ENCODE measurements around the gene KCNMB4. TPM values are rescaled to one million over a fixed set of nuclear protein-coding genes. Genes with fewer than 3 reads are reported as not detected.
A peak's percentile ranks its signal among the peaks of the same experiment; 100 is the strongest.

KCNMB4 gene
- total RNA-seq, 1 donor from 2014 or later: 6.0 TPM

DNA sequence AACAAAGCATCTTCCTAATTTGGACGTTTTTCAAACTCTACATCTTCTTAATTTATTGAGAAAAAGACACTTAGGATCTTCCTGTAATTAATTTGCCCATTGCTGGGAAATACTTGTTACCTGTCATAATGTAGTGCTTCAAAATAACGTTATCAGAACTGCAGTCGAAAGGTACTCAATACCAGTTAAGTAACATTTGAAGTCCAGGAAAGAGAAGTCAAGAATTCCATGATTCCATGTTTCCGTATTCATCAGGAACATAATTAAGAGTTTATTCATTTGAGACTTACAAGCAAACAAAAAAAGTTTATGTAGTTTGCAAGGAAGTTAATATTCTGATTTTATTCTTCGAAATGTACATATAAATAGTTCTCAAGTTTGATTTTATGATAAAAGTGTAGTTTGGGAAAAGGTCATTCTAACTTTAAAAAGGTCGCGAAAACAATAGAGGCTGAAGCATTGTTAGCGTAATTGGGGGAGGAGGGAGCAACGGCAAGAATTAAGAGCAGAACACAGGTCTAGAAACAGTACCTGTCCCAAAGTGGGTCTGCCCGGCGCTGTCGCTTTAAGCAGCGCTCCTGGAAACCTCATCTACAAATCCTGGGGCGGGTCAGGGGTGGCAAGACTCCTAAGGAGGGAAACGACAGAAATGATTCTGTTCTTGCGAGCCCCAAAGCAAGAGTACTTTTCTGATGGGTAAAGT, 1.2 kb upstream of the KCNMB4 start:
- TF ChIP-seq, protein P1, sequence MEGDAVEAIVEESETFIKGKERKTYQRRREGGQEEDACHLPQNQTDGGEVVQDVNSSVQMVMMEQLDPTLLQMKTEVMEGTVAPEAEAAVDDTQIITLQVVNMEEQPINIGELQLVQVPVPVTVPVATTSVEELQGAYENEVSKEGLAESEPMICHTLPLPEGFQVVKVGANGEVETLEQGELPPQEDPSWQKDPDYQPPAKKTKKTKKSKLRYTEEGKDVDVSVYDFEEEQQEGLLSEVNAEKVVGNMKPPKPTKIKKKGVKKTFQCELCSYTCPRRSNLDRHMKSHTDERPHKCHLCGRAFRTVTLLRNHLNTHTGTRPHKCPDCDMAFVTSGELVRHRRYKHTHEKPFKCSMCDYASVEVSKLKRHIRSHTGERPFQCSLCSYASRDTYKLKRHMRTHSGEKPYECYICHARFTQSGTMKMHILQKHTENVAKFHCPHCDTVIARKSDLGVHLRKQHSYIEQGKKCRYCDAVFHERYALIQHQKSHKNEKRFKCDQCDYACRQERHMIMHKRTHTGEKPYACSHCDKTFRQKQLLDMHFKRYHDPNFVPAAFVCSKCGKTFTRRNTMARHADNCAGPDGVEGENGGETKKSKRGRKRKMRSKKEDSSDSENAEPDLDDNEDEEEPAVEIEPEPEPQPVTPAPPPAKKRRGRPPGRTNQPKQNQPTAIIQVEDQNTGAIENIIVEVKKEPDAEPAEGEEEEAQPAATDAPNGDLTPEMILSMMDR (IDR thresholded peaks at IDR 0.05): no peak
- DNase-seq (no peak), ATAC-seq (no peak)
- no peaks in the 10 kb centered on the region for H3K9me3 ChIP-seq
- H3K27me3 ChIP-seq: peaks cover 30% of the 10 kb centered on the region
- intact Hi-C loops (cut with DNase I): no loop called here
- no peaks in the 10 kb centered on the region for H3K36me3 ChIP-seq
- H3K27ac ChIP-seq: no peak overlapping the region
- H3K4me3 ChIP-seq: peak overlapping the region; percentile 68
- H3K4me1 ChIP-seq: peaks cover 9% of the 10 kb centered on the region

DNA sequence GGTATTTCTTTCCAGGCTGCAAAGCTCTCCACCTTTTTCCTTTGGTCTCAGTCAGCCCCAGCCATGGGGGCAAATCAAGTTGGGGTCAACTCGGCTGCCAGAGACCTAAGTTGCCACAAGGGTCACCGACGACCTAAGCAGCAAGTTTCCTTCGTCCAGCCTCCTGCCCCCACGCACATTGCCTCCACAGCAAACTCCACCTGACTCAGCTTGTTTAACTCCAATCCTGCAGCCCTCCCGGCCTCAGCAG, 767 bp upstream of the KCNMB4 start:
- intact Hi-C loops (cut with DNase I): no loop called here
- Histone ChIP-seq H3K4me1 (peaks cover 9% of the 10 kb centered on the region), H3K9me3 (no peaks in the 10 kb centered on the region), H3K4me3 (peak overlapping the region; percentile 68), H3K27ac (no peak overlapping the region), H3K36me3 (no peaks in the 10 kb centered on the region), H3K27me3 (peaks cover 30% of the 10 kb centered on the region)
- DNase-seq (no peak), ATAC-seq (no peak)
- TF ChIP-seq, protein P1 (IDR thresholded peaks at IDR 0.05): no peak

DNA sequence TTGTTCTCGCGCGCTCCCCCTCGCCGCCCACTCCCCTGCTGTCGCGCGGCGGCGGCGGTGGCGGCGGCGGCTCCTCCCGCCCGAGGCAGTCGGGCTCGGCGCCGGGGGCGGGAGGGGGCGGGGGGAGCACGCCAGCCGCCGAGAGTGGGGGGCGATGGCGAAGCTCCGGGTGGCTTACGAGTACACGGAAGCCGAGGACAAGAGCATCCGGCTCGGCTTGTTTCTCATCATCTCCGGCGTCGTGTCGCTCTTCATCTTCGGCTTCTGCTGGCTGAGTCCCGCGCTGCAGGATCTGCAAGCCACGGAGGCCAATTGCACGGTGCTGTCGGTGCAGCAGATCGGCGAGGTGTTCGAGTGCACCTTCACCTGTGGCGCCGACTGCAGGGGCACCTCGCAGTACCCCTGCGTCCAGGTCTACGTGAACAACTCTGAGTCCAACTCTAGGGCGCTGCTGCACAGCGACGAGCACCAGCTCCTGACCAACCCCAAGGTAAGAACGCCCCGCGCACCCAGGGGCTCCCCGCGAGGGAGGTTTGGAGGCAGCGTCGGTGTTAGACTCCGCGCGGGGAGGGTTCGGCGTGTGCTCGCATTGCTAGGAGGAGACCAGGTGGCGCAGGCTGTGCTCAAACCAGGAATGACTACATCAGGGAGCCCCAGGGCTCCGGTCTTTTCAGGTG, 629 bp downstream of the KCNMB4 start:
- TF ChIP-seq, protein P1 (IDR thresholded peaks at IDR 0.05): no peak
- Histone ChIP-seq H3K4me1 (peaks cover 9% of the 10 kb centered on the region), H3K27me3 (peaks cover 30% of the 10 kb centered on the region), H3K27ac (peak overlapping the region; percentile 15), H3K9me3 (no peaks in the 10 kb centered on the region), H3K4me3 (peak overlapping the region; percentile 68), H3K36me3 (no peaks in the 10 kb centered on the region)
- intact Hi-C loops (cut with DNase I): no loop called here
- DNase-seq (peak; percentile 67), ATAC-seq (peak; percentile 49)

DNA sequence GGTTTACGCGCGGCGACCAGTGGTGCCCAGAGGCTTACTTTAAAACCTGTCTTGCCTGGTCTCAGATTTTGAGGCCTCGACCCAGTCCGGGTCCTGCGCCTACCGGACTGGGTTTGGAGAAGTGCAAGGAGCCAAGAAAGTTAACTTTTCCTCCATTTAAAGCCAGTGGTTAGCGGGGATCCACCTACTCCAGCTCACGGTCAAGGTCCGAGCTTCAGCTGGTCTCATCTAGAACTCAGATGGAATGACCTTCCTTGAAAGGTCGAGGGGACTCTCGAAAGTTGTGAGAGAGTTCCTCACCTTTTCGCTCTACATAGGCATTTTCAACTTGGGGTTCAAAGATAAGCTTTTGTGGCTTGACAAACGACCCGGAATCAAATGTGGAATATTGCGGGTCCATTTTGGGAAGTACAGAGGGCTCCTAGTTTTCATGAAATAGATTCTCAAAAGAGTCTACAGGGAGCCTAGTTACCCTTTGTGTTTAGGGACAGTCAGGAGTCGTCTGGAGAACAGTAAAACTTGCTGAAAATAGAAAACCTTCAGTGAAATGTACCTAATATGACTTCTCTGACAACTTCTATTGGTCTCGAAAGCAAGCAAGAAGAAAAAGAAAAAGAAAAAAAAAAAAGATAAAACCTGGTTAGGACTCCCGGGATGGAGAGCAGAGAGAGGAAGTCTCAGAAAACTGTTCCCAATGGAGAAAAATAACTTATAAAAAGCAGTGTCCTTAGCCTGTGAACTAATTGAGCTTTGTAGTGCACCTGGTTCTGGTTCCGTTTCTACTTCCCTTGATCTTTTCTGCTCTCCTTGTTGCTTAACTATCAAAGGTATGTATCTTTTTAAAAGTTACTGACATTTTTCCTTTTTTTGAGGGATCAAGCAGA, 1.4 kb downstream of the KCNMB4 start:
- Histone ChIP-seq H3K27ac (peak overlapping the region; percentile 15), H3K4me1 (peaks cover 9% of the 10 kb centered on the region), H3K36me3 (no peaks in the 10 kb centered on the region), H3K9me3 (no peaks in the 10 kb centered on the region), H3K27me3 (peaks cover 26% of the 10 kb centered on the region), H3K4me3 (peak overlapping the region; percentile 68)
- DNase-seq: no peak
- no peak for ATAC-seq
- TF ChIP-seq, protein P1 (IDR thresholded peaks at IDR 0.05): no peak
- intact Hi-C loops (cut with DNase I): no loop called here

DNA sequence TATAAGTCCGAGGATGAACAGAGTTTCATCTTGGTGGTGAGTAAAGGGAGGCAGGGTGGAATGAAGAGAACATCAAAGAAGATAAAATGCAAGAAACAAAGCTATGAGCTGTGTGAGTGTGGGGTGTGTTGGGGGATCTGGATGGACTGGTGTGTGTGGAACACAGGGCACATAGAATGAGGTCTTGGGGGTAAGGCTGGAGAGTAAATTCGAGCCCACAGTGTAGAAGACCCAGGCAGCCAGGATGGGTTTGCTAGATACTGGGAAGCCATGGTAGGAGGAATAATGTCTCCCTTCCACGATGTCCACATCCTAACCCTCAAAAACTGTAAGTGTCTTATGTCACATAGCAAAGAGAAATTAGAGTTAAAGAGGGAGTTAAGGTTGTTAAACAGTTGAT, 6.8 kb downstream of the KCNMB4 start:
- intact Hi-C loops (cut with DNase I): no loop called here
- H3K27ac ChIP-seq: no peak overlapping the region
- TF ChIP-seq, protein P1 (IDR thresholded peaks at IDR 0.05): no peak
- H3K4me3 ChIP-seq: no peak overlapping the region
- no peaks in the 10 kb centered on the region for H3K36me3 ChIP-seq
- ATAC-seq (no peak), DNase-seq (no peak)
- no peaks in the 10 kb centered on the region for H3K27me3 ChIP-seq
- no peaks in the 10 kb centered on the region for H3K4me1 ChIP-seq
- no peaks in the 10 kb centered on the region for H3K9me3 ChIP-seq

All from upper lobe of right lung (tissue), 1 donor.